GM12872 (cell line): Measurements from ENCODE around the gene CNR1.

Experiments used
- CTCF ChIP-seq: IDR thresholded peaks from 3 replicates; pipeline ENCODE4 v1.5.1; 2011; ENCODE audit warnings: low read depth, mild to moderate bottlenecking, low read length, moderate library complexity; ENCODE audit not compliant: insufficient read depth

The CNR1 gene

GRCh38 chr6:88120635-88121034 lies 45.5 kb downstream of the CNR1 start:
- no peak for TF ChIP-seq CTCF

- no peak for TF ChIP-seq CTCF
Measured at GRCh38 chr6:88119769-88120168, 46.4 kb downstream of the CNR1 start.

GRCh38 chr6:88116276-88116675 lies 49.9 kb downstream of the CNR1 start:
- TF ChIP-seq CTCF: no peak

- TF ChIP-seq CTCF: no peak
Measured at GRCh38 chr6:88115307-88115706, 50.8 kb downstream of the CNR1 start.

GRCh38 chr6:88114838-88115237 lies 51.3 kb downstream of the CNR1 start:
- TF ChIP-seq CTCF: no peak

- TF ChIP-seq CTCF: no peak
Measured at GRCh38 chr6:88111991-88112390, 54.2 kb downstream of the CNR1 start.

- no peak for TF ChIP-seq CTCF
Measured at GRCh38 chr6:88107241-88107640, 58.9 kb downstream of the CNR1 start.
